GM12874 (cell line): ENCODE data around the gene GTF2A2.

Source experiments
- TF ChIP-seq, protein P1 (sequence below): IDR thresholded peaks from 2 replicates; pipeline ENCODE4 v1.5.1; 2011; ENCODE audit warnings: low read depth, mild to moderate bottlenecking, control low read depth, low read length, moderate library complexity; ENCODE audit not compliant: insufficient read depth

GTF2A2 gene

DNA sequence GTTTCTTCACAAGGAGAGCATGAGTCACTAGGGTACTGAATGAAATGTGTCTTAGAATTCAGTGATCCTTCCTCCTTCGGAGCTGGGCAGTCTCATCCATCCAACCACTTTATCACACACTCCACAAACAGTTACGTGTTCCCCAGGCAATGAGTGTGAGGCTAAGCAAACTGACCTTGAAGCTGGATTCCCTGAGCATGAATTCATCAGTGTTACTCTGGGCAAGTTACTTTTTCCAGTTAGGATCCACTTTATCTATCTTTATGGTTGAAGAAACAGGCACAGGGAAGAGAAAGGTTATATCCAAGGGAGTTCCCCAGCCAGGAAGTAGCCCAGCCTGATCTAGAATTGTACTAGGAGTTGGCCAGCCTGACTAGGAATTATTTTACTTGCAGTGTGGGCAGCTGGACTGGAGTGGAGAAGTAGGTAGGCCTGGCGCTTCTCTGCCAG is 62.8 kb downstream of the GTF2A2 start:
- TF ChIP-seq, protein P1, sequence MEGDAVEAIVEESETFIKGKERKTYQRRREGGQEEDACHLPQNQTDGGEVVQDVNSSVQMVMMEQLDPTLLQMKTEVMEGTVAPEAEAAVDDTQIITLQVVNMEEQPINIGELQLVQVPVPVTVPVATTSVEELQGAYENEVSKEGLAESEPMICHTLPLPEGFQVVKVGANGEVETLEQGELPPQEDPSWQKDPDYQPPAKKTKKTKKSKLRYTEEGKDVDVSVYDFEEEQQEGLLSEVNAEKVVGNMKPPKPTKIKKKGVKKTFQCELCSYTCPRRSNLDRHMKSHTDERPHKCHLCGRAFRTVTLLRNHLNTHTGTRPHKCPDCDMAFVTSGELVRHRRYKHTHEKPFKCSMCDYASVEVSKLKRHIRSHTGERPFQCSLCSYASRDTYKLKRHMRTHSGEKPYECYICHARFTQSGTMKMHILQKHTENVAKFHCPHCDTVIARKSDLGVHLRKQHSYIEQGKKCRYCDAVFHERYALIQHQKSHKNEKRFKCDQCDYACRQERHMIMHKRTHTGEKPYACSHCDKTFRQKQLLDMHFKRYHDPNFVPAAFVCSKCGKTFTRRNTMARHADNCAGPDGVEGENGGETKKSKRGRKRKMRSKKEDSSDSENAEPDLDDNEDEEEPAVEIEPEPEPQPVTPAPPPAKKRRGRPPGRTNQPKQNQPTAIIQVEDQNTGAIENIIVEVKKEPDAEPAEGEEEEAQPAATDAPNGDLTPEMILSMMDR, result no peak

GRCh38 chr15:59591356-59591755 is 66.0 kb downstream of the GTF2A2 start:
- TF ChIP-seq, protein P1, result no peak

- TF ChIP-seq, protein P1, result no peak
Observed at GRCh38 chr15:59590027-59590426, 67.3 kb downstream of the GTF2A2 start.
